Colon (tissue), 2 donors: Measurements from ENCODE around the gene SLC28A2.

Source experiments
- FAIRE-seq: peaks from 2 replicates; lab custom pipeline; 2012; peaks lifted over from hg19 to GRCh38; lab: Jason Lieb, UNC
- donor health status: control.
- donor health status: control.

Gene SLC28A2

DNA sequence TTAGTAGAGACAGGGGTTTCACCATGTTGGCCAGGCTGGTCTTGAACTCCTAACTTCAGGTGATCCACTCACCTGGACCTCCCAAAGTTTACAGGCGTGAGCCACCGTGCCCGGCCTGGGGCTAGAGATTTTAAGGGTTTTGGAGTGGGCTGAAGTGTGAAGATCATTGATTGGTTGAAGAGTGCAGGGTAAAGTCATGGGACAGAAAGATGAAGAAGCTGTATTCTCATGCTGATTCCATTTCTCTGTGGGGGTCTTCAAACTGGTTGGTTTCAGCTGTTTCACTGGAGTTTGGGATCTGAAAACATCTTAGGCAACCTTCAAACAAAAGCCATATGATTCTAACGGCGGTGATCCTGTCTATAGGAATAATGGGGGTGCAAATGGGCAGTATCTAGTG lies 74.2 kb downstream of the SLC28A2 start:
- no peak for FAIRE-seq

DNA sequence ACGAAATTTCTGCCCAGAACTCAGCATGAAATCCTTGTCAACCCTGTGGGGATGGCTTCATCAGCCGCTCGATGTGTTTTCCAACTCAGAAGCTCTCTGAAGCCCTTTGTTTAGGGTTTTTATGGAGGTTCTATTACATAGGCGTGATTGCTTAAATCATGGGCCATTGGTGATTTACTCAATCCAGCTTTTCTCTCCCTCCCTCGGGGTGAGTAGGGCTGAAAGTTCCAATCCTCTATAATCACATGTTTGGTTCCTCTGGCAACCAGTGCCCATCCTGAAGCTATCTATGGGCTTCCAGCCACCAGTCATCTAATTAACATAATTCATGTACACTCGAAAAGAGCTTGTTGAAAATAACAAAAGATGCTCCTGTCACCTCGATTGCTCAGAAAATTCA lies 74.7 kb downstream of the SLC28A2 start:
- FAIRE-seq, result no peak
